IMR-90 (cell line): ENCODE data around the gene KIAA0232. TPM values are rescaled to one million over a fixed set of nuclear protein-coding genes. Genes with fewer than 3 reads are reported as not detected.

Experiments used
- ATAC-seq: fragments of 200-7000 bp; cut with Tn5 transposase; 2 replicates; pipeline ENCODE4 v1.9.1; 2020; ENCODE audit warnings: low read depth, mild to moderate bottlenecking, moderate library complexity
- BruUV-seq: library from RNA; stranded (reverse); fragments of 400-500 nt; replicated peaks from 2 replicates; lab custom pipeline; 2021; lab: Mats Ljungman, UMichigan
- CTCF ChIA-PET: fragments of 300-600 bp; formaldehyde crosslinking; extraction: SDS; loops from one replicate; lab custom pipeline; 2021; ENCODE audit warnings: antibody characterized with exemption; lab: Yijun Ruan, JAX
- POLR2A ChIA-PET: fragments of 300-600 bp; sonication (Branson Sonifier 250); formaldehyde crosslinking; loops from one replicate; lab custom pipeline; 2022; ENCODE audit warnings: antibody characterized with exemption; ENCODE audit not compliant: unreplicated experiment; lab: Charles Lee
- DNase-seq: peaks from one replicate; pipeline ENCODE4 v3.0.0; 2013
- H2AFZ ChIP-seq: replicated peaks from 2 replicates; pipeline ENCODE3; 2013; ENCODE audit warnings: low read length, mild to moderate bottlenecking; ENCODE audit not compliant: poor library complexity
- H2AK5ac ChIP-seq: 2 replicates; pipeline ENCODE4 v1.6.1; 2013; ENCODE audit warnings: low read depth, low read length, inconsistent platforms
- H2AK9ac ChIP-seq: replicated peaks from 2 replicates; pipeline ENCODE3; 2013; ENCODE audit warnings: mild to moderate bottlenecking, low read depth, low read length, moderate library complexity; ENCODE audit not compliant: poor library complexity
- H2BK120ac ChIP-seq: 2 replicates; pipeline ENCODE4 v1.6.1; 2013; ENCODE audit warnings: low read depth, low read length, inconsistent platforms
- H2BK15ac ChIP-seq: 3 replicates; pipeline ENCODE4 v1.6.1; 2013; ENCODE audit warnings: low read depth, low read length, inconsistent platforms
- H2BK20ac ChIP-seq: 2 replicates; pipeline ENCODE4 v1.6.1; 2013; ENCODE audit warnings: low read depth, mild to moderate bottlenecking, inconsistent platforms, low read length, moderate library complexity
- H2BK5ac ChIP-seq: 2 replicates; pipeline ENCODE4 v1.6.1; 2013; ENCODE audit warnings: mild to moderate bottlenecking, low read depth, low read length, inconsistent platforms; ENCODE audit not compliant: poor library complexity, severe bottlenecking
- H3K14ac ChIP-seq: replicated peaks from 2 replicates; pipeline ENCODE4 v1.6.1; 2013; ENCODE audit warnings: low read depth, low read length, inconsistent platforms
- H3K18ac ChIP-seq: 2 replicates; pipeline ENCODE4 v1.6.1; 2013; ENCODE audit warnings: low read depth, low read length, control low read depth
- H3K23ac ChIP-seq: 2 replicates; pipeline ENCODE4 v1.6.1; 2013; ENCODE audit warnings: low read depth, low read length, inconsistent platforms
- H3K27ac ChIP-seq: 2 replicates; pipeline ENCODE4 v1.5.1; 2013; ENCODE audit warnings: mild to moderate bottlenecking, control low read depth, low read length; ENCODE audit not compliant: insufficient read depth
- H3K27me3 ChIP-seq: 2 replicates; pipeline ENCODE4 v1.6.1; 2013; ENCODE audit warnings: low read length; ENCODE audit not compliant: control insufficient read depth, insufficient read depth
- H3K36me3 ChIP-seq: 2 replicates; pipeline ENCODE4 v1.6.1; 2013; ENCODE audit warnings: low read length, mixed read lengths; ENCODE audit not compliant: control insufficient read depth, insufficient read depth
- H3K4ac ChIP-seq: 2 replicates; pipeline ENCODE4 v1.6.1; 2013; ENCODE audit warnings: low read depth, low read length, inconsistent platforms
- H3K4me1 ChIP-seq: 2 replicates; pipeline ENCODE4 v1.6.1; 2013; ENCODE audit warnings: low read length, mixed read lengths; ENCODE audit not compliant: control insufficient read depth, insufficient read depth
- H3K4me2 ChIP-seq: 2 replicates; pipeline ENCODE4 v1.6.1; 2013; ENCODE audit warnings: low read depth, mild to moderate bottlenecking, control low read depth, low read length, moderate library complexity
- H3K4me3 ChIP-seq: 2 replicates; pipeline ENCODE4 v1.5.1; 2013; ENCODE audit warnings: low read depth, mild to moderate bottlenecking, control low read depth, low read length, moderate library complexity; ENCODE audit not compliant: insufficient read depth
- H3K56ac ChIP-seq: 2 replicates; pipeline ENCODE4 v1.6.1; 2013; ENCODE audit warnings: low read length, inconsistent platforms; ENCODE audit not compliant: insufficient read depth; ENCODE audit errors: extremely low read depth
- H3K79me1 ChIP-seq, 2 experiments: 2 replicates each; pipeline ENCODE4 v1.6.1; 2013; ENCODE audit warnings: low read length in 2 of 2, inconsistent platforms in 1 of 2, low read depth in 1 of 2
- H3K9ac ChIP-seq: 2 replicates; pipeline ENCODE4 v1.6.1; 2013; ENCODE audit warnings: low read depth, low read length, control low read depth
- H3K9me1 ChIP-seq: 2 replicates; pipeline ENCODE4 v1.6.1; 2013; ENCODE audit warnings: low read length, inconsistent platforms; ENCODE audit not compliant: insufficient read depth
- H3K9me3 ChIP-seq: 2 replicates; pipeline ENCODE4 v1.6.1; 2013; ENCODE audit warnings: low read length; ENCODE audit not compliant: control insufficient read depth, insufficient read depth
- H4K20me1 ChIP-seq: 2 replicates; pipeline ENCODE4 v1.6.1; 2013; ENCODE audit warnings: low read length, inconsistent platforms; ENCODE audit not compliant: insufficient read depth
- H4K5ac ChIP-seq: 2 replicates; pipeline ENCODE4 v1.6.1; 2013; ENCODE audit warnings: mild to moderate bottlenecking, low read depth, low read length, control low read depth
- H4K8ac ChIP-seq, 2 experiments: 2 replicates each; pipeline ENCODE4 v1.6.1; 2013; ENCODE audit warnings: low read depth in 2 of 2, low read length in 2 of 2, control low read depth in 1 of 2, inconsistent platforms in 1 of 2
- H4K91ac ChIP-seq: 2 replicates; pipeline ENCODE4 v1.6.1; 2013; ENCODE audit warnings: low read depth, low read length, inconsistent platforms; ENCODE audit not compliant: insufficient read depth
- BHLHE40 ChIP-seq: fragments of 150-350 bp; IDR thresholded peaks from 2 replicates; pipeline ENCODE4 v1.6.1; 2016; ENCODE audit warnings: mild to moderate bottlenecking, low read depth, low read length
- CEBPB ChIP-seq: IDR thresholded peaks from 2 replicates; pipeline ENCODE4 v1.6.1; 2012; ENCODE audit warnings: low read depth, low read length, improper control_type of control experiment
- FOS ChIP-seq: fragments of 150-350 bp; IDR thresholded peaks from 2 replicates; pipeline ENCODE4 v1.6.1; 2016; ENCODE audit warnings: low read depth, low read length
- MAFK ChIP-seq: IDR thresholded peaks from 2 replicates; pipeline ENCODE4 v1.6.1; 2012; ENCODE audit warnings: low read depth, low read length, improper control_type of control experiment
- MAZ ChIP-seq: IDR thresholded peaks from 2 replicates; pipeline ENCODE4 v1.6.1; 2012; ENCODE audit warnings: low read depth, mild to moderate bottlenecking, low read length, improper control_type of control experiment, moderate library complexity, borderline replicate concordance
- MXI1 ChIP-seq: IDR thresholded peaks from 2 replicates; pipeline ENCODE4 v1.6.1; 2012; ENCODE audit warnings: low read depth, mild to moderate bottlenecking, low read length, moderate library complexity, borderline replicate concordance
- POLR2A ChIP-seq: IDR thresholded peaks from 2 replicates; pipeline ENCODE4 v1.6.1; 2012; ENCODE audit warnings: mild to moderate bottlenecking, low read depth, low read length
- RFX5 ChIP-seq: IDR thresholded peaks from 2 replicates; pipeline ENCODE4 v1.8.0; 2012; ENCODE audit warnings: low read depth, mild to moderate bottlenecking, low read length, moderate library complexity
- SMC3 ChIP-seq: fragments of 150-350 bp; IDR thresholded peaks from 2 replicates; pipeline ENCODE4 v1.6.1; 2016; ENCODE audit warnings: low read depth, mild to moderate bottlenecking, antibody characterized with exemption, low read length, moderate library complexity
- WGBS, 2 experiments: methylation state at CpG; one replicate each; pipeline versions ENCODE4 v1.1.5 to v1.1.7; 2013; ENCODE audit warnings: missing lambda C conversion rate in 2 of 2; ENCODE audit not compliant: insufficient read length in 1 of 2; ENCODE audit errors: extremely low coverage in 2 of 2; 5-methylcytosine and 5-hydroxymethylcytosine counted together
- dilution Hi-C: fragments of 300-500 bp; cut with HindIII; formaldehyde crosslinking; loops from one replicate; pipeline ENCODE4 v1.14.3; 2018; ENCODE audit warnings: low sequenced_read_pairs; ENCODE audit not compliant: unreplicated experiment
- in situ Hi-C: fragments of 300-500 bp; cut with MboI; formaldehyde crosslinking; loops from 3 replicates; pipeline ENCODE4 v1.14.3; 2019; ENCODE audit warnings: low sequenced_read_pairs, inconsistent platforms, mixed read lengths
- intact Hi-C: fragments of 100-400 bp; cut with micrococcal nuclease; formaldehyde crosslinking; loops from 2 replicates; pipeline ENCODE4 v1.10.0; 2022
- polyA plus RNA-seq, 3 experiments: library from polyadenylated mRNA; depleted of rRNA; stranded (reverse); fragments of >200 nt; gene quantifications; 2 replicates each; pipeline ENCODE4 v1.2.3, GENCODE V29; 2012; ENCODE audit warnings: low replicate concordance in 1 of 3
- total RNA-seq: library from RNA; depleted of rRNA; stranded (reverse); fragments of >200 nt; gene quantifications from 2 replicates; pipeline ENCODE4 v1.2.3, GENCODE V29; 2012
- TF ChIP-seq, protein P1 (sequence below): conservative IDR thresholded peaks from 2 replicates; pipeline ENCODE4 v1.5.1; 2012; ENCODE audit warnings: mild to moderate bottlenecking, low read depth, low read length, improper control_type of control experiment
- TF ChIP-seq, protein P2 (sequence below): fragments of 150-350 bp; IDR thresholded peaks from 2 replicates; pipeline ENCODE4 v1.6.1; 2016; ENCODE audit warnings: low read depth, mild to moderate bottlenecking, low read length, moderate library complexity, borderline replicate concordance

The KIAA0232 gene
- total and polyA plus RNA-seq, 2 of the 4 experiments (the other 2 are of a cell fraction) = 6.8 to 19.5 TPM

DNA sequence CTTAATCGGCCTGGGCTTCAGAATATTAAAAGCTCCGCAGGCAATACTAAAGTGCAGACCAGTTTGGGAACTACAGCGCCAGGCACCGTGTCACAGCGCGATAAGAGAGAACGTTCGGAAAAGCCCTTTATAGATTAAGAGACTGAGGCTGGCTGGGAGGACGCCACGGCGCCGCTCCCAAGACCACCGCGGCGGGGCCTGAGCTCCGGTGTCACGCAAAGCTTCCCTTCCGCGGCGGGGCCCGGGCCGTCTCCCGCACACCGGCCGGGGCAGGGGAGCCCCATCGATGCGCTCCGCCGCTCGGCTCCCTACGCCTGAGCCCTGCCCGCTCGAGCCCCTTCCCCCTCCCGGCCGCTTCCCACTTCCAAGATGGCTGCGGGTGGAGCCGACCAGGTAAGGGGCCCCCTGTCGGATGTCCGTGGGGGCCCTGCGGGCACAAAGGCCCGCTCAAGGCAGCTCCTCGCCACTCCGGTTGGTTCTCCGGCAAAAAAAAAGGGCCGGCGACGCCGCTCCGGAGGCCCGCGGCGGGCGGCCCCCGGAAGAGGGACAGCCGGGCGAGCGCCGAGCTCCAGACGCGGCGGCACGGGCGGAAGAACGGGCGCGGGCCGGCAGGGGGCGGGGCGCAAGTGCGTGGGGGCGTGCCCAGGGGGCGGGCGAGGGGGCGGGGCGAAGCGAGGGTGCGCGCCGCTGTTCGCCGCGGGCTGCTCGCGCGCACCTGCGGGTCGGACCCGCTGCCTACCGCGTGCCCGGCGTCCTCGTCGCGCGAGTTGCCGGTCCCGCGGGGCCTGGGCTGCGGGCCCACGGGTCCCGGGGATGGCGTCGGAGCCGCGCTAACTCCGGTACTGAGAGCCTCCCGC lies 126.8 kb downstream of the KIAA0232 start, which contains the start of gene TBC1D14:
TSS of gene TBC1D14 (plus strand) at position 714 of the 857 bp plus-strand sequence. CDS start 13,564 bp downstream, outside the sequence.
- H3K14ac ChIP-seq = peak within 1 kb of the TSS; percentile 34
- H2AK5ac ChIP-seq = peak within 1 kb of the TSS; percentile 45; the same call in 1 of the 2 replicates
- in situ Hi-C loops = no loop called here
- H3K56ac ChIP-seq = peak within 1 kb of the TSS; percentile 52; the same call in 1 of the 2 replicates
- peak; percentile 96 for ATAC-seq
- peak within 1 kb of the TSS; percentile 69 to 75; a peak in 3 of 4 replicates for H4K8ac ChIP-seq
- peak within 1 kb of the TSS; percentile 10; the same call in 1 of the 2 replicates for H3K18ac ChIP-seq
- peaks cover 9% of the 10 kb centered on the region for H3K4me1 ChIP-seq
- intact Hi-C loops = loop anchor here (2.0 kb wide), 1 partner anchor 77 kb away; no protein-coding TSS in a partner anchor
- ChIA-PET CTCF (interaction anchor here (0.6 to 0.9 kb wide), 3 partner anchors 130 to 387 kb away, joined by 3 to 4 read pairs (median 4); no protein-coding TSS in a partner anchor), POLR2A (interaction anchor here (0.6 to 1.0 kb wide), 4 partner anchors 20 to 126 kb away, joined by 3 to 4 read pairs (median 3); no protein-coding TSS in a partner anchor)
- H2BK20ac ChIP-seq = no peak within 1 kb of the TSS
- H3K27ac ChIP-seq = peak within 1 kb of the TSS; percentile 81
- peak within 1 kb of the TSS; percentile 73 for H3K23ac ChIP-seq
- dilution Hi-C loops = no loop called here
- no peaks in the 10 kb centered on the region for H3K36me3 ChIP-seq
- H3K9me3 ChIP-seq = no peaks in the 10 kb centered on the region
- H2BK5ac ChIP-seq = peak within 1 kb of the TSS; percentile 63
- H3K4me3 ChIP-seq = peak within 1 kb of the TSS; percentile 81
- H2BK120ac ChIP-seq = no peak within 1 kb of the TSS
- peak within 1 kb of the TSS; percentile 95 for H2AFZ ChIP-seq
- peak within 1 kb of the TSS; percentile 87 for H3K4me2 ChIP-seq
- H4K20me1 ChIP-seq = peaks cover 11% of the 10 kb centered on the region
- H4K5ac ChIP-seq = peak within 1 kb of the TSS; percentile 39
- TF ChIP-seq MXI1 (peak; percentile 12; the same call in 1 of the 2 replicates), POLR2A (peak; percentile 90), SMC3 (no peak), CEBPB (no peak), FOS (0 out of 2 replicates have a peak, but pooled peaks have one; percentile 2), MAFK (no peak), RFX5 (no peak), MAZ (peak; percentile 73), BHLHE40 (peak; percentile 78; the same call in 1 of the 2 replicates)
- TF ChIP-seq, protein P1, sequence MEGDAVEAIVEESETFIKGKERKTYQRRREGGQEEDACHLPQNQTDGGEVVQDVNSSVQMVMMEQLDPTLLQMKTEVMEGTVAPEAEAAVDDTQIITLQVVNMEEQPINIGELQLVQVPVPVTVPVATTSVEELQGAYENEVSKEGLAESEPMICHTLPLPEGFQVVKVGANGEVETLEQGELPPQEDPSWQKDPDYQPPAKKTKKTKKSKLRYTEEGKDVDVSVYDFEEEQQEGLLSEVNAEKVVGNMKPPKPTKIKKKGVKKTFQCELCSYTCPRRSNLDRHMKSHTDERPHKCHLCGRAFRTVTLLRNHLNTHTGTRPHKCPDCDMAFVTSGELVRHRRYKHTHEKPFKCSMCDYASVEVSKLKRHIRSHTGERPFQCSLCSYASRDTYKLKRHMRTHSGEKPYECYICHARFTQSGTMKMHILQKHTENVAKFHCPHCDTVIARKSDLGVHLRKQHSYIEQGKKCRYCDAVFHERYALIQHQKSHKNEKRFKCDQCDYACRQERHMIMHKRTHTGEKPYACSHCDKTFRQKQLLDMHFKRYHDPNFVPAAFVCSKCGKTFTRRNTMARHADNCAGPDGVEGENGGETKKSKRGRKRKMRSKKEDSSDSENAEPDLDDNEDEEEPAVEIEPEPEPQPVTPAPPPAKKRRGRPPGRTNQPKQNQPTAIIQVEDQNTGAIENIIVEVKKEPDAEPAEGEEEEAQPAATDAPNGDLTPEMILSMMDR = peak; percentile 14; the same call in 1 of the 2 replicates
- TF ChIP-seq, protein P2, sequence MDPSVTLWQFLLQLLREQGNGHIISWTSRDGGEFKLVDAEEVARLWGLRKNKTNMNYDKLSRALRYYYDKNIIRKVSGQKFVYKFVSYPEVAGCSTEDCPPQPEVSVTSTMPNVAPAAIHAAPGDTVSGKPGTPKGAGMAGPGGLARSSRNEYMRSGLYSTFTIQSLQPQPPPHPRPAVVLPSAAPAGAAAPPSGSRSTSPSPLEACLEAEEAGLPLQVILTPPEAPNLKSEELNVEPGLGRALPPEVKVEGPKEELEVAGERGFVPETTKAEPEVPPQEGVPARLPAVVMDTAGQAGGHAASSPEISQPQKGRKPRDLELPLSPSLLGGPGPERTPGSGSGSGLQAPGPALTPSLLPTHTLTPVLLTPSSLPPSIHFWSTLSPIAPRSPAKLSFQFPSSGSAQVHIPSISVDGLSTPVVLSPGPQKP = no peak
- peaks cover 10% of the 10 kb centered on the region; the same call in 1 of the 2 replicates for H3K9me1 ChIP-seq
- H3K9ac ChIP-seq = peak within 1 kb of the TSS; percentile 74
- peak; percentile 81 for DNase-seq
- H4K91ac ChIP-seq = peak within 1 kb of the TSS; percentile 70
- no peak within 1 kb of the TSS for H2BK15ac ChIP-seq
- WGBS, 2 experiments = 1% methylated on average over 33 of the region's 108 CpGs; no CpG with 5 or more reads in 1 of the 2 experiments
- no peaks in the 10 kb centered on the region for H3K27me3 ChIP-seq
- BruUV-seq = TSS peak; percentile 74
- H3K4ac ChIP-seq = peak within 1 kb of the TSS; percentile 76
- H3K79me1 ChIP-seq = peaks cover 7 to 33% of the 10 kb centered on the region in 2 experiments; a peak in 3 of 4 replicates
- peak within 1 kb of the TSS; percentile 94 for H2AK9ac ChIP-seq
